ENCODE data around the gene LDB3. TPM values are rescaled to one million over a fixed set of nuclear protein-coding genes. Genes with fewer than 3 reads are reported as not detected.
A peak's percentile ranks its signal among the peaks of the same experiment; 100 is the strongest.

The LDB3 gene
- total RNA-seq, 1 experiment from 2014 or later, result not detected

DNA sequence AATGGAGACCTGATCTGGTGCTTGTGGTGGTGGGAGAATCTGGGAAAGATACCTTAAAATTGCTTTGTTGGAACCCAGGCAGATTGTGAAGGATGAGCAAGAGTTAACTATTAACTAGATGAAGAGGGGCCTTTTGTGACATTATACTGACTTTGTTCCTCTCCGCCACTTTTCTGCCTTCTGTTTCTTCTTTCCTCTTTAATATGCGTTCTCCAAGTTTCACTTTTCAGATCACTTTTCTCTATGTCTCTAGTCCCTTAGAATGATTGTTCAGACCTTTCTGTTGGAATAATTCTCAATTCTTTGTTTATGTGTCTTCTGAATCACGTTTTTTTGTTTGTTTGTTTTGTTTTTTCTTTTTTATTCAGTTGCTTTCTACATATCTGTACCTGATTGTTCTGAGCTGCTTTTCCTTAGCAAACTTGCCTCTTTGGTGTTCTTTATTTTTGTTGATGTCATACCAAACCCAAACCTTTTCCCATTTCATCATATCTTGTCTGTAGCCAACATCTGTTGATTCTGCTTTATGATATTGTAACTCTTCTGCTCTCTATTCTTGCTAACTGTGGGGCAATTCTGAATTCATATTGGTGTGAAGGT lies 90.9 kb downstream of the LDB3 start:
- DNase-seq (ENCODE audit: low read depth), result no peak

GRCh38 chr10:86763404-86763803 lies 95.1 kb downstream of the LDB3 start:
- DNase-seq (ENCODE audit: low read depth), result no peak

DNA sequence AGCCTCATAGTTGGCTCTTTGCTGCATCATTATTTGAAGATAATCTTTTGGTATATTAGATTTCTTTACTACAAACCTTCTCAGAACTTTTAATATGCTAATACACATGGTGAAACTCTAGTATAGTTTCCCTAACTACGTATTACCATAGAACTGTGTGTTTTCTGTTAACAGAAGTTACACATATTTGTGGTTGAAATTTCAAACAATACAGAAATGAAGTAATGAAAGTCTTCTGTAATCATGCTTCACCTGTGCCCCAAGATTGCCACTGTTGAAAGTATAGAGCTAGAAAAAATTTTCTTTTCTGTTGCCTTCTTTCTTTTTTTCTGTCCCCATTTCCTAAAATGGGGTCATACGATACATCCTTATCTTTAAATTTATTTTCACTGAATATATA lies 97.2 kb downstream of the LDB3 start:
- DNase-seq (ENCODE audit: low read depth), result no peak

GRCh38 chr10:86768412-86769062 lies 100.2 kb downstream of the LDB3 start:
- DNase-seq (ENCODE audit: low read depth), result no peak

GRCh38 chr10:86769991-86770390 lies 101.7 kb downstream of the LDB3 start:
- no peak for DNase-seq (ENCODE audit: low read depth)

DNA sequence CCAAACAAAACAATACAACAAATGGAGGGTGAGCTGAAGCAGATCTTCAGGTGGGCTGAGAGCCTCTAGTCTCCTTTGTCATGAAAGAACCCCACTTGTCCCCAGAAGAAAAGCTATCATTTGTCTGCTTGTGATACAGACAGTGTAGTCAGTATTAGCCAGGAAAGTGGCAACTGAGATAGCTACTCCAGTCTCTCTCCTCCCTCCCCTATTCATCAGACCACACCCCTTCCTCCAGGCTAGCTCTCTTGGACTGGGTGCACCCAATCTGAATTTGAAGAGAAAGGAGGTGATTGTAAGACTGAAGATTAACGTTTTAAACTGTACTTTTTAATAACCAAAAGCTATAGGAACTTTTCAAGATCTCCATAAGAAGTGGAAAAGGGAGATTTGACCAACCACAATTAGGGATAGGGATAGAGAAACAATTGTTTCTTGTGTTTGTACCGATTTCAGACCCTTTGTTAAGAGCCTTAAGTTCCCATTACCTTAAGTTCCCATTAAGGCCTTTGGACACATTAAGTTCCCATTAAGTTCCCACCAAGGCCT lies 102.2 kb downstream of the LDB3 start:
- peak; percentile 20 for DNase-seq (ENCODE audit: low read depth)

GRCh38 chr10:86773498-86773897 lies 105.2 kb downstream of the LDB3 start:
- DNase-seq (ENCODE audit: low read depth), result no peak

DNA sequence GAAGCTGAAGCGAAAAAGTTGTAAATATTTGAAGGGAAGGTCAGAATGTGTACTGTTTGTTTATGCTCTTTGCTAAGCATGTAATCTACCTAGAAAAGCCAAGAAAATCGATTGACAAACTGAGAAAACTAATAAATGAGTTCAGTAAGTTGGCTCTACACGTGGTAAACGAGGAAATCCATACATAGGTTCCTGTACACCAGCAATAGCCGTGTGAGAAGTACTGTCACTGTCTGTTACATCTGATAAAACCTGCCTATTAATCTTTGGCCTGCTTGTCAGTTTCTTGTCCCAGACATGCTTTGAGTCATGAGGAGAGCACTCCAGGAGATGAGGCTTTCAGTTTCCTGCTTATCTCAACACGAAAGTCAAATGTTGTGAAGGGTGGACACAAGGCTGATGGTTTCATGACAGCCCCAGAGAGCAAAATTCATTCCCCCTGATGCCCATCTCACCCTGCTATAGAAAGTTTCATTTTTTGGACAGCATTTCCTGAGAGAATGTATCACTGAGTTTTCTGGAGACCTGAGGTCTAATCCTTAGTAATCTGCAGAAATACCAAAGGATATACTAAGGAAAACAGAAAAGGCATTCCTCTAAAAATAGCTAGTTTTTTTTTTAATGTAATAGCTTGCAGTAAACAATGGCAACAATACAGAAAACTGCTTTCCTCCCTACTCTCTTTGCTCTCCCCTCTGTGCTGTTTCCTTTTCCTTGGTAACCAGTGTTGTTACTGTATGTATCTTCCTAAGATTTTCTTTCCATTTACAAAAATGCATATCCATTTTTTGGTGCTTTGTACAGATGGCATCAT lies 107.0 kb downstream of the LDB3 start:
- peak; percentile 34 for DNase-seq (ENCODE audit: low read depth)

GRCh38 chr10:86775870-86776180 lies 107.5 kb downstream of the LDB3 start:
- no peak for DNase-seq (ENCODE audit: low read depth)

DNA sequence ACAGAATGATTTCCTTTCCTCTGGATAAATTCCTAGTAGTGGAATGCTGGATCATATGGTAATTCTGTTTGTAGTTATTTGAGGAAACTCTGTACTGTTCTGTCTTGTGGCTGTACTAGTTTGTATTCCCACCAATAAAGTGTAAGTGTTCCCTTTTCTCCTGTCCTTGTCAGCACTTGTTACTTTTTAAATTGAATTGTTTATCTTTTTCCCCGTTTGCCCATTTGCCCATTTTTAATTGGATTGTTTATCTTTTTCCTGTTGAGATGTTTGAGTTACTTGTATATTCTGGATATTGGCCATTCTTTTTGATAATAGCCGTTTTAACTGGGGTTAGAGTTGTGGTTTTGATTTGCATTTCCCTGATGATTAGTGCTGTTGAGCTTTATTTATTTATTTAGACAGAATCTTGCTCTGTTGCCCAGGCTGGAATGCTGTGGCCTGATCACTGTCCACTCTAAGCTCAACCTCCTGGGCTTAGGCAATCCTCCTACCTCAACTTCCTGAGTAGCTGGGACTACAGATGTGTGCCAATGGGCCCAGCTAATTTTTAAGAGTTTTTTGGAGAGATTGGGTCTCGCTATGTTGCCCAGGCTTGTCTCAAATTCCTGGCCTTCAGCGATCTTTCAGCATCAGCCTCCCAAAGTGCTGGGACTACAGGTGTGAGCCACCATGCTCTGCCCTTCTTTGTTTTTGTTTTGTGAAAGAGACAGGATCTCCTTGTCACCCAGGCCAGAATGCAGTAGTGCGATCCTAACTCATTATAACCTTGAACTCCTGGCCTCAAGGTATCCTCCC lies 111.1 kb downstream of the LDB3 start:
- DNase-seq (ENCODE audit: low read depth), result peak; percentile 19

GRCh38 chr10:86782701-86783418 lies 114.5 kb downstream of the LDB3 start:
- no peak for DNase-seq (ENCODE audit: low read depth)

- no peak for DNase-seq (ENCODE audit: low read depth)
Observed at GRCh38 chr10:86785037-86785436, 116.7 kb downstream of the LDB3 start.

Other genes starting within 250 kb of the LDB3 start
- gene WAPL, start 146.7 kb upstream of the LDB3 start, total RNA-seq (2014; rRNA removed; shearing (Covaris generic)), result 23.4 and 26.8 TPM in 2 replicates
- not detected in 2 replicates for gene OPN4, start 14.0 kb upstream of the LDB3 start, total RNA-seq (2014; rRNA removed; shearing (Covaris generic))
- gene BMPR1A, start 88.1 kb downstream of the LDB3 start, total RNA-seq (2014; rRNA removed; shearing (Covaris generic)), result 23.5 and 30.3 TPM in 2 replicates